HG02884 (cell line): ENCODE data around the gene CDCA7.
"Not testable (repeated sequence)": the region's sequence is repeated elsewhere in the genome, so short reads cannot be mapped to it uniquely, and the experiment has no call there.

Experiments
- ATAC-seq: cut with Tn5 transposase; IDR thresholded peaks from one replicate; pipeline ENCODE4 v1.9.1; 2021; ENCODE audit warnings: mild to moderate bottlenecking, moderate library complexity; ENCODE audit not compliant: unreplicated experiment

CDCA7 gene

GRCh38 chr2:173358616-173359015, 3.9 kb downstream of the CDCA7 start:
- ATAC-seq = no peak

DNA sequence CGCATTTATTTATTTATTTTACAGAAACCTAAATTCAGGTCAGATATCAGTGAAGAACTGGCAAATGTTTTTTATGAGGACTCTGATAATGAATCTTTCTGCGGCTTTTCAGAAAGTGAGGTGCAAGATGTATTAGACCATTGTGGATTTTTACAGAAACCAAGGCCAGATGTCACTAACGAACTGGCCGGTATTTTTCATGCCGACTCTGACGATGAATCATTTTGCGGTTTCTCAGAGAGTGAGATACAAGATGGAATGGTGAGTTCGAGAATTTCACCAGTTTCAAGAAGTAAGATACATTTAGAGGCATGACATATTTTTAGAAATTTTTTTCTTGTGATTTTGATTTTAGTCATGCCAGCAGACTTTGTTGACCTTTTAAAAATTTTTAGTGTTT, 4.6 kb downstream of the CDCA7 start:
- no peak for ATAC-seq

- no peak for ATAC-seq
Observed at GRCh38 chr2:173370198-173370597, 15.5 kb downstream of the CDCA7 start.

GRCh38 chr2:173371023-173371422, 16.4 kb downstream of the CDCA7 start:
- no peak for ATAC-seq

DNA sequence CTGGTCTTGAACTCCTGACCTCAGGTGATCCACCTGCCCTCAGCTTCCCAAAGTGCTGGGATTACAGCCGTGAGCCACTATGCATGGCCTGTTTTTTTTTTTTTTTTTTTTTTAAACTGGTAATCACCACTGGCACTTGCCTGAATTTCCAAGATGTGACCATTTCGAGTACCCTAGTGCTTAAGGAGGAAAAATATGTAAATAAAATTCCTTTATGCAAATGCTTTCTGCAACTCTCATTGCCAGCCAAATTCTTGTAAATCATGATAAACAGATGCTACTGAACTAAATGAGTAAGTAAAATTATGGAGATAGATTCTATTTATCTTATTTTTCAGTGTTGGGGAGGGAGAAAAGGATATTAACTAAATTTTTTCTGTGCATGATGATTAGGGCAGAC, 18.6 kb downstream of the CDCA7 start:
- no peak for ATAC-seq

DNA sequence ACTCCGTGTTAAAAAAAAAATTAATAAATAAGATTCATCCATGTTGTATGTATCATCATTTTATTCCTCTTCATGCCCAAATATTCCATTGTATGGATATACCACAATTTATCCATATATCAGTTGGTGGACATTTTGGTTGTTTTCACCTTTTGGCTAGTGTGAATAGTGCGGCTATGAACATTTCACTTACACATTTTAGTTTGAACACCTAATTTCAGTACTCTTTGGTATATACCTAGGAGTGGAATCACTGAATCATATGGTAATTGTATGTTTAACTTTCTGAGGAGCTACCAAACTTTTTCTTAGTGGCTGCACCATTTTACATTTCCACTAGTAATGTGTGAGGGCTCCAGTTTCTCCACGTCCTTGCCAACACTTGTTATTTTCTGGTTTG, 20.0 kb downstream of the CDCA7 start:
- ATAC-seq = no peak

DNA sequence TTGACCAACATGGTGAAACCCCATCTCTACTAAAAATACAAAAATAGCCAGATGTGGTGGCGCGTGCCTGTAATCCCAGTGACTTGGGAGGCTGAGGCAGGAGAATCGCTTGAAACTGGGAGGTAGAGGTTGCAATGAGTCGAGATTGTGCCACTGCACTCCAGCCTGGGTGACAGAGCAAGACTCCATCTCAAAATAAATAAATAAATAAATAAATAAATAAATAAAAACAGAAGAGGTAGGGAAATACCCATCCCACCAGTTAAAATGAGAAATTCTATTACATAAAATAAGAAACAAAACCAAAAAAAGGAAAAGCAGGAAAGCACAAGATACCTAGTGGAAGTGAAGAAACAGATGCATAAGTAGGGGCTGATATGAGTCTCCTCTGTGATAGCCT, 30.9 kb downstream of the CDCA7 start:
- not testable (repeated sequence) for ATAC-seq

- ATAC-seq = no peak
Observed at GRCh38 chr2:173386021-173386737, 31.5 kb downstream of the CDCA7 start.

- ATAC-seq = no peak
Observed at GRCh38 chr2:173386738-173387065, 32.0 kb downstream of the CDCA7 start.

- no peak for ATAC-seq
Observed at GRCh38 chr2:173387079-173387478, 32.4 kb downstream of the CDCA7 start.

- ATAC-seq = no peak
Observed at GRCh38 chr2:173387660-173388059, 33.0 kb downstream of the CDCA7 start.

DNA sequence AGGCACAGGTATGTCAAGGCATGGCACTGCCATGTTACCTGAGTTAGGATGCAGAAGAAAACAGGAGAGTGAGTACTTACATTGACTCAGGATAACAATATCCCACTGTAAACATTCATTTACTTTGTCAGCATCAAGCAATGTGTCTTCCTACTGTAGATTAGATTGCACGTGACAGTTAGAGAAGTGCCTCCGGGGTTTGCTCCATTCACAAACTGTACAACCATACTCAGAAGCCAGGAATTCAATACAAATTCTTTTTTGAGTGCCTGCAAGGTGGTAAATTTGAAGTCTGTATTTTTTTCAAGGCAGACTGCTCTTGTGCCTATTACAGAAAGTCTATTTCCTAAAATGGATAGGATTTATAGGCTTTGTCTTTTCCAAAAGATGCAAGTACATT, 34.1 kb downstream of the CDCA7 start:
- ATAC-seq = no peak

GRCh38 chr2:173390036-173390435, 35.4 kb downstream of the CDCA7 start:
- no peak for ATAC-seq

GRCh38 chr2:173392731-173393130, 38.1 kb downstream of the CDCA7 start:
- ATAC-seq = no peak

GRCh38 chr2:173393186-173393585, 38.5 kb downstream of the CDCA7 start:
- no peak for ATAC-seq

GRCh38 chr2:173393636-173394035, 39.0 kb downstream of the CDCA7 start:
- ATAC-seq = no peak

GRCh38 chr2:173394091-173394974, 39.7 kb downstream of the CDCA7 start:
- no peak for ATAC-seq

DNA sequence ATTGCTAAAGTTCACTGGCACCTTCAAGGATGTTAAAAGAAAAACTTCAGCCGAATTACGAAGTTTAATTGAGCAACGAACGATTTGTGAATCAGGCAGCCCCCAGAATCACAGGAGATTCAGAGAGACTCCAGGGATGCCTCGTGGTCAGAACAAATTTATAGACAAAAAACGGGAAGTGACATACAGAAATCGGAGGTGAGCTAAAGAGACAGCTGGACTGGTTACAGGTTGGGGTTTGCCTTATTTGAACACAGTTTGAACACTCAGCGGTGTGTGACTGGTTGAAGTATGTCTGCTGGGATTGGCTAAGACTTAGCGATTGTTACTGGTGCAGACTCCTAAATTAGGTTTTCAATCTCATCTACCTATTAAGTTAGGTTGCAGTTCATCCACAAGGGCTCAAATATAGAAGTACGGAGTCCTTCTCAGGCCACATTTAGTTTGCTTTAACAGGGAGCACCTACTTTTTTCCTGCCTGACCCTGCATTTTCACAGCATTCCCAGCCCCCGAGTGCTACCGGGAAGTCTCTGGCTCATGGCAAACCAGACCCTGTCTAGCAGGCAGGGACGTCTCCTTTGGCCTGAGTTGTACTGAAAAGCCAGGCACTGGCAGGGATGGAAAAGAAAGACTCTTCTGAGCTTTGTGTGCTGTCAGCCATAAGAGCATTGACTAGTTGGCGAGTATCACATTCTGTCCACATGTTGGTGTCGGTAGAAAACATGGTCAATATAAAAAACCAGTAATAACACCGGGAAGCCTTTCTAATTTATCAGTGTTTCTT, 41.1 kb downstream of the CDCA7 start:
- ATAC-seq = no peak

- ATAC-seq = no peak
Observed at GRCh38 chr2:173397539-173397938, 42.9 kb downstream of the CDCA7 start.

DNA sequence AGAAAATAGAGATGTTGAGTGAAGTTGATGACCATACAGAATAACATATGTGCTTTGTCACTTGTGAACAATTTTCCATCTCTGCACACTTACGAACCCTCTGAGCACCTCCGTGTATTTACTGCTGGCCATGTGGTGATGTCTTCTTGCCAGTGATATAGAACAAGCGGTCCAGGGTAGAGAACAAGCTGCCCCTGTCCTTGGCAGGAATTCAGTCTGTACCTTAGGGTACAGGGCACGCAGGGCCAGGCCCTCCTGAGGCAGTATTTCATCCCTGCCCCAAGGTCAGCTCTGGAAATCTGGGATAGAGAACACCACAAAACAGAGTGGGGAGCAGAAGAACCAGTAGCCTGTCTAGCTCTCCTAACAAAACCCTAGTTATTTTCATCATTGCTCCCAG, 44.6 kb downstream of the CDCA7 start:
- ATAC-seq = no peak

GRCh38 chr2:173400760-173401159, 46.1 kb downstream of the CDCA7 start:
- no peak for ATAC-seq
